Lung (tissue), 12 donors: ENCODE data around the gene SEPTIN14. TPM values are rescaled to one million over a fixed set of nuclear protein-coding genes. Genes with fewer than 3 reads are reported as not detected.

ENCODE experiments used
- ATAC-seq: fragments of 200-7000 bp; cut with Tn5 transposase; one replicate; pipeline ENCODE4 v1.9.1; 2020; ENCODE audit warnings: moderate number of reproducible peaks; ENCODE audit not compliant: insufficient read depth, low FRiP score
- DNase-seq, 3 donors: peaks; one replicate each; pipeline ENCODE4 v3.0.0-alpha.2; 2013 to 2017
- H3K27ac ChIP-seq, 2 donors: one replicate each; pipeline ENCODE4 v1.5.1; 2013; ENCODE audit warnings: mild to moderate bottlenecking in 2 of 2, moderate library complexity in 2 of 2, control low read depth in 1 of 2, inconsistent platforms in 1 of 2, low read depth in 1 of 2, low read length in 1 of 2
- H3K27me3 ChIP-seq, 3 donors: one replicate each; pipeline ENCODE4 v1.5.1; 2013; ENCODE audit warnings: low read length in 2 of 3; ENCODE audit not compliant: control insufficient read depth in 3 of 3, insufficient read depth in 3 of 3
- H3K36me3 ChIP-seq, 4 donors: one replicate each; pipeline ENCODE4 v1.5.1; 2013; ENCODE audit warnings: low read length in 4 of 4, mild to moderate bottlenecking in 1 of 4, moderate library complexity in 1 of 4; ENCODE audit not compliant: control insufficient read depth in 4 of 4, insufficient read depth in 4 of 4
- H3K4me1 ChIP-seq, 5 donors: one replicate each; pipeline ENCODE4 v1.5.1; 2013; ENCODE audit warnings: low read length in 5 of 5, mild to moderate bottlenecking in 2 of 5, moderate library complexity in 1 of 5; ENCODE audit not compliant: control insufficient read depth in 5 of 5, insufficient read depth in 5 of 5
- H3K4me3 ChIP-seq: one replicate; pipeline ENCODE4 v1.5.1; 2013; ENCODE audit warnings: mild to moderate bottlenecking, control low read depth, moderate library complexity
- H3K9ac ChIP-seq, 2 donors: one replicate each; pipeline ENCODE4 v1.5.1; 2013; ENCODE audit warnings: low read length in 2 of 2, control low read depth in 1 of 2; ENCODE audit not compliant: insufficient read depth in 1 of 2
- H3K9me3 ChIP-seq, 4 donors: one replicate each; pipeline ENCODE4 v1.5.1; 2013; ENCODE audit warnings: low read length in 3 of 4, mild to moderate bottlenecking in 1 of 4, moderate library complexity in 1 of 4; ENCODE audit not compliant: control insufficient read depth in 4 of 4, insufficient read depth in 3 of 4
- WGBS, 2 donors: extraction: QIAGEN DNeasy Blood & Tissue Kit; methylation state at CpG; one replicate each; pipeline ENCODE4 v1.1.7; 2013; 5-methylcytosine and 5-hydroxymethylcytosine counted together
- polyA plus RNA-seq, 2 donors: library from polyadenylated mRNA; stranded (reverse); fragments of 200-250 nt; gene quantifications; one replicate each; pipeline ENCODE4 v1.2.1, GENCODE V29; 2013
- total RNA-seq, 2 donors: library from RNA; depleted of rRNA in 1 of 2; stranded (reverse); fragments of >200 nt in 1 of 2; gene quantifications; one replicate each; pipeline ENCODE4 v1.2.1, GENCODE V29; 2014 to 2021
- TF ChIP-seq, protein P1 (sequence below): IDR thresholded peaks from 2 replicates; pipeline ENCODE4 v1.5.1; 2012; ENCODE audit warnings: mild to moderate bottlenecking; ENCODE audit errors: control extremely low read depth, extremely low read depth
- donor health status: control.
- donor health status: control.
- donor health status: Bipolar disorder and iron deficiency.
- donor health status: healthy.
- donor health status: DM: yes; HTN: yes; CAD: no.

SEPTIN14 gene
- total and polyA plus RNA-seq, 4 donors: not detected

DNA sequence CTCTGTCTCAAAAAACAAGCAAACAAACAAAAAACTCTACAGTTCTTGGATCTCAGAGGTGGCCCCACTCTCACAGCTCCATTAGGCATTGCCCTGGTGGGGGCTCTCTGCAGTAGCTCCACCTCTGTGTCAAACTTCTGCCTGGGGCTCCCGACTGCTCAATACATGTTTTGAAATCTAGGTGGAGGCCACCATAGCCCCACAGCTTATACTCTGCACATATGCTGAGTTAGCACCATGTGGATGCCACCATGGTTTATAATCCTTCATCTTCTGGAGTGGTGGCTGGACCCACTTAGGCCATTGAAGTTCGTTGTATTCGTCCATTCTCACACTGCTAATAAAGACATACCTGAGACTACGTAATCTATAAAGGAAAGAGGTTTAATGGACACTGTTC lies 78.4 kb downstream of the SEPTIN14 start:
- DNase-seq: no peak
- Histone ChIP-seq H3K4me1 (no peaks in the 10 kb centered on the region), H3K4me3 (no peak overlapping the region), H3K9me3 (peaks cover 0 to 4% (median 1%) of the 10 kb centered on the region in 4 donors), H3K27me3 (no peaks in the 10 kb centered on the region), H3K36me3 (no peaks in the 10 kb centered on the region), H3K27ac (no peak overlapping the region), H3K9ac (no peak overlapping the region)
- no peak for ATAC-seq
- 82 to 86% methylated on average over 4 of the region's 4 CpGs for WGBS, 2 donors
- TF ChIP-seq, protein P1, sequence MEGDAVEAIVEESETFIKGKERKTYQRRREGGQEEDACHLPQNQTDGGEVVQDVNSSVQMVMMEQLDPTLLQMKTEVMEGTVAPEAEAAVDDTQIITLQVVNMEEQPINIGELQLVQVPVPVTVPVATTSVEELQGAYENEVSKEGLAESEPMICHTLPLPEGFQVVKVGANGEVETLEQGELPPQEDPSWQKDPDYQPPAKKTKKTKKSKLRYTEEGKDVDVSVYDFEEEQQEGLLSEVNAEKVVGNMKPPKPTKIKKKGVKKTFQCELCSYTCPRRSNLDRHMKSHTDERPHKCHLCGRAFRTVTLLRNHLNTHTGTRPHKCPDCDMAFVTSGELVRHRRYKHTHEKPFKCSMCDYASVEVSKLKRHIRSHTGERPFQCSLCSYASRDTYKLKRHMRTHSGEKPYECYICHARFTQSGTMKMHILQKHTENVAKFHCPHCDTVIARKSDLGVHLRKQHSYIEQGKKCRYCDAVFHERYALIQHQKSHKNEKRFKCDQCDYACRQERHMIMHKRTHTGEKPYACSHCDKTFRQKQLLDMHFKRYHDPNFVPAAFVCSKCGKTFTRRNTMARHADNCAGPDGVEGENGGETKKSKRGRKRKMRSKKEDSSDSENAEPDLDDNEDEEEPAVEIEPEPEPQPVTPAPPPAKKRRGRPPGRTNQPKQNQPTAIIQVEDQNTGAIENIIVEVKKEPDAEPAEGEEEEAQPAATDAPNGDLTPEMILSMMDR: no peak

DNA sequence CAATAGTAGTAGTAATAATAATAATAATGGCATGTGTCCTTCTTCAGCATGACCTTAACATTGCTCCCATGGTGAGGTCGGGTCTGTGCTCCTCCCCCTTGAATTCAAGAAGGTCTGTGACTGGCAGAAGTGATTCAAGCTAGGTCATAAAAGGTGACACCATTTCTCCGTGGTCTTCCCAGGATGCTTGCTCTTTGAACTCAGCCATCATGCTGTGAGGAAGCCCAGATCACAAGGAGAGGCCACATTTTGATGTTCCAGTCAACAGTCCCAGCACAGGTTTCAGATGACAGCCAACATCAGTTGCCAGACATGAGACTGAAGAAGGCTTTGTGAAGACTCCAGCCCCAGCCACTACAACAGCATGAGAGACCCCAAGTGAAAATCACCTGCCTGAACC lies 83.9 kb downstream of the SEPTIN14 start:
- peaks cover 0 to 4% (median under 1%) of the 10 kb centered on the region in 4 donors for H3K9me3 ChIP-seq
- WGBS, 2 donors: 26 to 27% methylated on average over 2 of the region's 2 CpGs
- TF ChIP-seq, protein P1: no peak

DNA sequence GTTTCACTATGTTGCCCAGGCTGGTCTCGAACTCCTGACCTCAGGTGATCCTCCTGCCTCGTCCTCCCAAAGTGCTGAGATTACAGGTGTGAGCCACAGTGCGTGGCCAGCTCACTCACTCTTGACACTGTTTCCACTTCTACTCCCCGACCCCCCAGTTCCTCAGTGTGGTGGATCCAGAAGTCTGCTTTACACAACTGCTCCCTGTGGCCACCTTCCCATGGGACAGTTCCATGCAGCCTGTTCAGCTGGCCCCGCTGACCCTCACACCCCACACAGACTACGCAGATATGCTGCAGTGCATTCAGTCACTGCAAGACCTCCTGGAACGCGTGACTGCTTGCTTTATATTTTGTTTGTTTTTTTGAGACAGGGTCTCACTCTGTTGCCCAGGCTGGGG lies 86.4 kb downstream of the SEPTIN14 start:
- Histone ChIP-seq H3K4me1 (peaks cover 0 to 2% (median 0%) of the 10 kb centered on the region in 5 donors), H3K4me3 (no peak overlapping the region), H3K27me3 (no peaks in the 10 kb centered on the region), H3K27ac (no peak overlapping the region), H3K9ac (no peak overlapping the region), H3K9me3 (peaks cover 0 to 3% (median 0%) of the 10 kb centered on the region in 4 donors), H3K36me3 (no peaks in the 10 kb centered on the region)
- ATAC-seq: no peak
- WGBS, 2 donors: 91 to 93% methylated on average over 8 of the region's 8 CpGs
- TF ChIP-seq, protein P1: no peak
- no peak for DNase-seq

More for the DNA sequence above, 83.9 kb downstream of the SEPTIN14 start:
- no peaks in the 10 kb centered on the region for H3K36me3 ChIP-seq
- no peak overlapping the region for H3K9ac ChIP-seq
- no peak for ATAC-seq
- H3K27me3 ChIP-seq: no peaks in the 10 kb centered on the region
- H3K4me1 ChIP-seq: peaks cover 0 to 2% (median 0%) of the 10 kb centered on the region in 5 donors
- H3K27ac ChIP-seq: no peak overlapping the region
- H3K4me3 ChIP-seq: no peak overlapping the region
- no peak for DNase-seq

DNA sequence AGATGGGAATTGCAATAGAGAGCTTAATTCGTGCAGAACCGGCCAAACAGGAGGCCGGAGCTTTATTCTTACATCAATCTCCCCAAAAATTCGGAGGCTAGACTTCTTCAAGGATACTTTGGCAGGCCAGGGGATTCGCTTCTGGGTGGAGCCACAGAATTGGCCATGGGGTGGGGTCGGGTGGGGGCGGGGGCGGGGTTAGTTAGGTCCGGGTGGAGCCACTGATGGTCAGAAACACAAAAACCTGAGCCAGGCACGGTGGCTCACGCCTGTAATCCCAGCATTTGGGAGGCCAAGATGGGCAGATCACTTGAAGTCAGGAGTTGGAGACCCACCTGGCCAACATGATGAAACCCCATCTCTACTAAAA lies 87.5 kb downstream of the SEPTIN14 start:
- 49 to 53% methylated on average over 11 of the region's 11 CpGs for WGBS, 2 donors
- H3K4me3 ChIP-seq: no peak overlapping the region
- DNase-seq (no peak), ATAC-seq (no peak)
- H3K27me3 ChIP-seq: no peaks in the 10 kb centered on the region
- H3K36me3 ChIP-seq: no peaks in the 10 kb centered on the region
- peaks cover 0 to 2% (median 0%) of the 10 kb centered on the region in 5 donors for H3K4me1 ChIP-seq
- no peak overlapping the region for H3K27ac ChIP-seq
- TF ChIP-seq, protein P1: no peak
- H3K9ac ChIP-seq: no peak overlapping the region
- H3K9me3 ChIP-seq: peaks cover 0 to 3% (median 0%) of the 10 kb centered on the region in 4 donors
